IPS DF 4.7 (cell line): ENCODE data around the gene MAGEE2.
A peak's percentile ranks its signal among the peaks of the same experiment; 100 is the strongest.
"Not testable (repeated sequence)": the region's sequence is repeated elsewhere in the genome, so short reads cannot be mapped to it uniquely, and the experiment has no call there.

Experiments
- DNase-seq: peaks from one replicate; pipeline ENCODE4 v3.0.0-alpha.2; 2013; ENCODE audit warnings: low spot score; ENCODE audit errors: extremely low read depth

Gene MAGEE2

GRCh38 chrX:75784680-75785491 lies at the start of gene MAGEE2:
Gene MAGEE2, minus strand, starts transcription at chrX:75785254. Its CDS starts 203 bp downstream, at chrX:75785051.
- DNase-seq = no peak

- DNase-seq = no peak
Observed at GRCh38 chrX:75786290-75786689, 1.2 kb upstream of the MAGEE2 start.

GRCh38 chrX:75781611-75782010 lies 3.4 kb downstream of the MAGEE2 start:
- no peak for DNase-seq

GRCh38 chrX:75768063-75768462 lies 17.0 kb downstream of the MAGEE2 start:
- DNase-seq = not testable (repeated sequence)

GRCh38 chrX:75748431-75748830 lies 36.6 kb downstream of the MAGEE2 start:
- no peak for DNase-seq

- DNase-seq = peak; percentile 0
Observed at GRCh38 chrX:75746891-75747639, 38.0 kb downstream of the MAGEE2 start.
